Smooth muscle cell (in vitro differentiated cells): ENCODE data around the gene TTN. TPM values are rescaled to one million over a fixed set of nuclear protein-coding genes. Genes with fewer than 3 reads are reported as not detected.

Experiments used
- DNase-seq: peaks from one replicate; lab custom pipeline; 2025; ENCODE audit not compliant: unreplicated experiment; lab: John Stamatoyannopoulos, UW
- H2AFZ ChIP-seq: fragments of 200-600 bp; sonication (generic); 2 replicates; pipeline ENCODE4 v1.6.0; 2016; ENCODE audit warnings: antibody characterized with exemption, low read depth, mild to moderate bottlenecking
- H3F3A ChIP-seq: fragments of 200-600 bp; sonication (generic); 2 replicates; pipeline ENCODE4 v1.6.0; 2017; ENCODE audit warnings: antibody characterized with exemption, low read depth
- H3K27ac ChIP-seq: fragments of 200-600 bp; sonication (generic); 2 replicates; pipeline ENCODE4 v1.5.1; 2016; ENCODE audit warnings: low read depth, mild to moderate bottlenecking
- H3K27me3 ChIP-seq: fragments of 200-600 bp; sonication (generic); 2 replicates; pipeline ENCODE4 v1.6.1; 2016; ENCODE audit warnings: low read depth, mild to moderate bottlenecking
- H3K36me3 ChIP-seq: fragments of 200-600 bp; sonication (generic); 2 replicates; pipeline ENCODE4 v1.5.1; 2016; ENCODE audit warnings: low read depth
- H3K4me1 ChIP-seq: fragments of 200-600 bp; sonication (generic); 2 replicates; pipeline ENCODE4 v1.5.1; 2016; ENCODE audit warnings: low read depth
- H3K4me2 ChIP-seq: fragments of 200-600 bp; sonication (generic); 2 replicates; pipeline ENCODE4 v1.6.0; 2016; ENCODE audit warnings: mild to moderate bottlenecking
- H3K4me3 ChIP-seq: fragments of 200-600 bp; sonication (generic); 2 replicates; pipeline ENCODE4 v1.5.1; 2016; ENCODE audit warnings: mild to moderate bottlenecking
- H3K79me2 ChIP-seq: fragments of 200-600 bp; sonication (generic); 2 replicates; pipeline ENCODE4 v1.6.0; 2016; ENCODE audit warnings: low read depth, mild to moderate bottlenecking
- H3K9ac ChIP-seq: fragments of 200-600 bp; sonication (generic); 2 replicates; pipeline ENCODE4 v1.6.0; 2016; ENCODE audit warnings: low read depth
- H3K9me3 ChIP-seq: fragments of 200-600 bp; sonication (generic); replicated peaks from 2 replicates; pipeline ENCODE4 v1.5.1; 2016; ENCODE audit warnings: low read depth
- H4K20me1 ChIP-seq: fragments of 200-600 bp; sonication (generic); 2 replicates; pipeline ENCODE4 v1.6.0; 2016; ENCODE audit warnings: low read depth
- WGBS: methylation state at CpG from one replicate; pipeline ENCODE4 v1.1.7; 2016; ENCODE audit warnings: low lambda C conversion rate; 5-methylcytosine and 5-hydroxymethylcytosine counted together
- polyA plus RNA-seq: library from polyadenylated mRNA; unstranded; fragments of >200 nt; fragmentation: Nextera tagmentation; extraction: Ambion mirVana; gene quantifications from 2 replicates; pipeline ENCODE4 v1.2.1, GENCODE V29; 2016
- total RNA-seq: library from RNA; depleted of rRNA; stranded (reverse); fragments of >200 nt; gene quantifications from 2 replicates; pipeline ENCODE4 v1.2.3, GENCODE V29; 2014
- TF ChIP-seq, protein P1 (sequence below): fragments of 200-600 bp; sonication (generic); IDR thresholded peaks from 2 replicates; pipeline ENCODE4 v1.5.1; 2017; ENCODE audit warnings: borderline replicate concordance, mild to moderate bottlenecking, antibody characterized with exemption; ENCODE audit not compliant: insufficient read depth, poor library complexity, severe bottlenecking

The TTN gene
- total and polyA plus RNA-seq, 2 experiments from 2014 or later, result 0.25 TPM; not detected in 1

DNA sequence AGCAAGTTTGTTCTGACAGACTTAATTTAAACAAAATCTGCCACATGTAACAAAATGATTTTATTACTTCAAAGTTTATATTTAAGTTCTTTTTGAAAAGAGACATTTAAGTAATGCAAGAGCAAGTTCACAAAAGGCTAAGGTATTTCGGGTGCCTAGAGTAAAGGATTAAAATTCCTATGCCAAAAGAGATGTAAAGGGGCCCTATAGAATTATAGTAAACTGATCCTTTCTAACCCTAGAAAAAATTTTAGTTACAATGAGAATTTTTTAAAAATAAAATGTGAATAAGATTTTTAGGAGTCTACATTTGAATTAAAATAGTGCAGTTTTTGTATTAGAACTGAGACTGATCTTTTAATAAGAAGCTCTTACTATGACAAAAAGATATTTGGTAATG lies 179.8 kb downstream of the TTN start:
- H3K4me1 ChIP-seq, result peaks cover 14% of the 10 kb centered on the region
- H4K20me1 ChIP-seq, result no peaks in the 10 kb centered on the region
- no peaks in the 10 kb centered on the region for H3K9me3 ChIP-seq
- H3K27ac ChIP-seq, result no peak overlapping the region
- no peaks in the 10 kb centered on the region for H3K79me2 ChIP-seq
- peak overlapping the region; percentile 50 for H3K4me2 ChIP-seq
- H3F3A ChIP-seq, result no peaks in the 10 kb centered on the region
- TF ChIP-seq, protein P1, sequence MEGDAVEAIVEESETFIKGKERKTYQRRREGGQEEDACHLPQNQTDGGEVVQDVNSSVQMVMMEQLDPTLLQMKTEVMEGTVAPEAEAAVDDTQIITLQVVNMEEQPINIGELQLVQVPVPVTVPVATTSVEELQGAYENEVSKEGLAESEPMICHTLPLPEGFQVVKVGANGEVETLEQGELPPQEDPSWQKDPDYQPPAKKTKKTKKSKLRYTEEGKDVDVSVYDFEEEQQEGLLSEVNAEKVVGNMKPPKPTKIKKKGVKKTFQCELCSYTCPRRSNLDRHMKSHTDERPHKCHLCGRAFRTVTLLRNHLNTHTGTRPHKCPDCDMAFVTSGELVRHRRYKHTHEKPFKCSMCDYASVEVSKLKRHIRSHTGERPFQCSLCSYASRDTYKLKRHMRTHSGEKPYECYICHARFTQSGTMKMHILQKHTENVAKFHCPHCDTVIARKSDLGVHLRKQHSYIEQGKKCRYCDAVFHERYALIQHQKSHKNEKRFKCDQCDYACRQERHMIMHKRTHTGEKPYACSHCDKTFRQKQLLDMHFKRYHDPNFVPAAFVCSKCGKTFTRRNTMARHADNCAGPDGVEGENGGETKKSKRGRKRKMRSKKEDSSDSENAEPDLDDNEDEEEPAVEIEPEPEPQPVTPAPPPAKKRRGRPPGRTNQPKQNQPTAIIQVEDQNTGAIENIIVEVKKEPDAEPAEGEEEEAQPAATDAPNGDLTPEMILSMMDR, result no peak
- no peaks in the 10 kb centered on the region for H3K27me3 ChIP-seq
- H2AFZ ChIP-seq, result no peak overlapping the region
- 89% methylated on average over 1 of the region's 1 CpG for WGBS
- H3K36me3 ChIP-seq, result no peaks in the 10 kb centered on the region
- no peak for DNase-seq
- no peak overlapping the region for H3K9ac ChIP-seq
- H3K4me3 ChIP-seq, result no peak overlapping the region

DNA sequence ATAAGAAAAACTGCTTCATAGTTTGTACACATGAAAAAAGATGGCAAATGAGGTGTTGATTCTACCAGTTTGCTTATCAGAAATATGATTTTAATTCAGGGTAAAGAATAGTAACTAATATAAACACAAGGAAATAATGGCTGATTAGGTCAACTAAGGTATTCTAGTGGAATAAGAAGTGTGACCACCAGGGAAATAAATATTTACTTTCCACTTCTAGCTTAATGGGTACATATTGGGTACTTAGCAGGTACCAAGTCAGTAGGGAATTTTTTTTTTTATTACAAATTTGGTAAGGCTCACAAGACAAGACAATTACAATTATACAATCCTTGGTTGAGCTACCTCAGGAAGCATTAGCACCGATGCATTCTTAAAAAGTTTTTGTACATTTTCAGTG lies 191.3 kb downstream of the TTN start:
- TF ChIP-seq, protein P1, result no peak
- Histone ChIP-seq H3K4me3 (no peak overlapping the region), H4K20me1 (no peaks in the 10 kb centered on the region), H3K9ac (no peak overlapping the region), H3K27ac (no peak overlapping the region), H3F3A (no peaks in the 10 kb centered on the region), H3K79me2 (no peaks in the 10 kb centered on the region), H3K4me2 (no peak overlapping the region), H3K36me3 (no peaks in the 10 kb centered on the region), H3K4me1 (no peaks in the 10 kb centered on the region), H3K9me3 (no peaks in the 10 kb centered on the region), H2AFZ (no peak overlapping the region), H3K27me3 (no peaks in the 10 kb centered on the region)
- 92% methylated on average over 1 of the region's 1 CpG for WGBS
- no peak for DNase-seq

DNA sequence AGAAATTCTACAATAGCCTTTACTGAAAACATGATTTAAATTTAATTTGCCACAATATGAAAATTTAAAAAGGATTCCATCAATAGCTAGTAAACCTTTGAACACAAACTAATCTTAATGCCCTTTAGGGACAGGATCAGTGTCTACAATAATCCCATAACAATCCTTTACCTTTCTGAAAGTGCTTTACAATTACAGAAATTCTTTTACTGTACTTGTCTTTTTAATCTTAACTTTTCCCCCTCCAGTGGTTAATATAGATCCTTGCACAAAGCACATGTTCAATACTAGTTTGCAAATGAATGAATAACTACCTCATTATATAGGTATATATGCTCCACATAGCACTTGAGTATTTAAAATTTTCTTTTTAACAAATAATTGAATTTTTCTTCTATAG lies 204.3 kb downstream of the TTN start:
- Histone ChIP-seq H3F3A (no peaks in the 10 kb centered on the region), H3K27ac (no peak overlapping the region), H3K9me3 (no peaks in the 10 kb centered on the region), H3K4me1 (no peaks in the 10 kb centered on the region), H3K9ac (no peak overlapping the region), H3K4me2 (no peak overlapping the region), H3K36me3 (no peaks in the 10 kb centered on the region), H3K27me3 (no peaks in the 10 kb centered on the region), H4K20me1 (no peaks in the 10 kb centered on the region), H3K4me3 (no peak overlapping the region), H2AFZ (no peak overlapping the region), H3K79me2 (no peaks in the 10 kb centered on the region)
- TF ChIP-seq, protein P1, result no peak
- no peak for DNase-seq

DNA sequence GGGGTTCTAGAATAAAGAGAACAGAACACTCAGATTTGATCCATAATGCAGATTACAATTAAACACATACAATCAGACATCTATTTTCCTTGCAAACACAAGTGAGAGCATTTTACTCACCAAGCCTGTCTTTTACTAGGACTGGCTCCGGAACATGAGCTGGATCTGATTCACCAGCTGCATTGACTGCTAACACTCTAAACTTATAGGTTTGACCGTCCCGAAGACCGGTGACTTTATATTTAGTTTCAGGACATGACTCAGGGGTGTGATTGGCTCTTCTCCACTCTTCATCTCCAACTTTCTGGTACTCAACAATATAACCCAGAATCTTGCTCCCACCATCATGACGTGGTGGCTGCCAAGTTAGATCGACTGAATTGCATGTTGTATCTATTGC lies 214.6 kb downstream of the TTN start:
- H3K9ac ChIP-seq, result no peak overlapping the region
- no peak for DNase-seq
- H3K9me3 ChIP-seq, result no peaks in the 10 kb centered on the region
- no peaks in the 10 kb centered on the region for H3K4me1 ChIP-seq
- H2AFZ ChIP-seq, result no peak overlapping the region
- H4K20me1 ChIP-seq, result no peaks in the 10 kb centered on the region
- no peaks in the 10 kb centered on the region for H3K27me3 ChIP-seq
- no peak overlapping the region for H3K4me2 ChIP-seq
- H3K4me3 ChIP-seq, result no peak overlapping the region
- no peaks in the 10 kb centered on the region for H3F3A ChIP-seq
- WGBS, result over 99% methylated on average over 6 of the region's 6 CpGs
- no peak overlapping the region for H3K27ac ChIP-seq
- no peaks in the 10 kb centered on the region for H3K79me2 ChIP-seq
- no peaks in the 10 kb centered on the region for H3K36me3 ChIP-seq
- TF ChIP-seq, protein P1, result no peak
